ENCODE results near the gene ZMAT3.

Gene ZMAT3

GRCh38 chr3:179028408-179028807, 43.2 kb downstream of the ZMAT3 start:
- TF ChIP-seq, protein P1, sequence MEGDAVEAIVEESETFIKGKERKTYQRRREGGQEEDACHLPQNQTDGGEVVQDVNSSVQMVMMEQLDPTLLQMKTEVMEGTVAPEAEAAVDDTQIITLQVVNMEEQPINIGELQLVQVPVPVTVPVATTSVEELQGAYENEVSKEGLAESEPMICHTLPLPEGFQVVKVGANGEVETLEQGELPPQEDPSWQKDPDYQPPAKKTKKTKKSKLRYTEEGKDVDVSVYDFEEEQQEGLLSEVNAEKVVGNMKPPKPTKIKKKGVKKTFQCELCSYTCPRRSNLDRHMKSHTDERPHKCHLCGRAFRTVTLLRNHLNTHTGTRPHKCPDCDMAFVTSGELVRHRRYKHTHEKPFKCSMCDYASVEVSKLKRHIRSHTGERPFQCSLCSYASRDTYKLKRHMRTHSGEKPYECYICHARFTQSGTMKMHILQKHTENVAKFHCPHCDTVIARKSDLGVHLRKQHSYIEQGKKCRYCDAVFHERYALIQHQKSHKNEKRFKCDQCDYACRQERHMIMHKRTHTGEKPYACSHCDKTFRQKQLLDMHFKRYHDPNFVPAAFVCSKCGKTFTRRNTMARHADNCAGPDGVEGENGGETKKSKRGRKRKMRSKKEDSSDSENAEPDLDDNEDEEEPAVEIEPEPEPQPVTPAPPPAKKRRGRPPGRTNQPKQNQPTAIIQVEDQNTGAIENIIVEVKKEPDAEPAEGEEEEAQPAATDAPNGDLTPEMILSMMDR (IDR thresholded peaks at IDR 0.05; ENCODE audit: low read depth, low read length), result no peak
- DNase-seq (ENCODE audit: low read depth, low spot score), result no peak
- H3K4me3 ChIP-seq (ENCODE audit: low read depth, low read length), result no peak overlapping the region
- in situ Hi-C loops (cut with HindIII; ENCODE audit: low sequenced_read_pairs), result no loop called here

DNA sequence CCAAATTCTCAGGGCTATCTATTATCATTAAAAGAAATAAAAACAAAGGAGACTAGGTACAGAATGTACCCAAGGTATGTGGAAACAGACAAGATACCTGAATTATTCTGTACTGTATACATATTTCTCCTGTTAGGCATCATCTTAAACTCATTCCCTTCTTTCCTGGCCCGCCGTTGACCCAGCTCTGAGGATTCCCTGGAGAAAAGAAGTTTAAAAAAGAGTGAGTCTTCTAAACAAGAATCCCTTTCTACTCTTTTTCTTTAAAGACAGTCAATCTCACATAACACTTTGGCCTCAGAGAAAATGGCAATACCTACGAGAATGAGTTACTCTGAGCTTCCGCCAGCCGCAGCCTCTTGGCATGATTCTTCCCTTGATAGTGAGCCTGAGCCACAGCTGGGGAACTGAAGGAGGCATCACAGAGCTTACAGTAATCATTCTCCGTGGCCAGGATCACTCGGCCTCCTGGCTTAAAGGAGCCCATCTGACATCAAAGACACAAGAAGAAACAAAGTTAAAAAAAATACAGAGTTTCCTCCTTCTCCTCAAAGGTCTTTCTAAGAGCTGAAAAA, 44.2 kb downstream of the ZMAT3 start:
- TF ChIP-seq, protein P1 (IDR thresholded peaks at IDR 0.05; ENCODE audit: low read depth, low read length), result peak; percentile 22
- no peak overlapping the region for H3K4me3 ChIP-seq (ENCODE audit: low read depth, low read length)
- in situ Hi-C loops (cut with HindIII; ENCODE audit: low sequenced_read_pairs), result no loop called here
- DNase-seq (ENCODE audit: low read depth, low spot score), result peak; percentile 79

GRCh38 chr3:179026636-179027035, 45.0 kb downstream of the ZMAT3 start:
- in situ Hi-C loops (cut with HindIII; ENCODE audit: low sequenced_read_pairs), result no loop called here
- no peak overlapping the region for H3K4me3 ChIP-seq (ENCODE audit: low read depth, low read length)
- DNase-seq (ENCODE audit: low read depth, low spot score), result peak; percentile 68
- TF ChIP-seq, protein P1 (IDR thresholded peaks at IDR 0.05; ENCODE audit: low read depth, low read length), result no peak

DNA sequence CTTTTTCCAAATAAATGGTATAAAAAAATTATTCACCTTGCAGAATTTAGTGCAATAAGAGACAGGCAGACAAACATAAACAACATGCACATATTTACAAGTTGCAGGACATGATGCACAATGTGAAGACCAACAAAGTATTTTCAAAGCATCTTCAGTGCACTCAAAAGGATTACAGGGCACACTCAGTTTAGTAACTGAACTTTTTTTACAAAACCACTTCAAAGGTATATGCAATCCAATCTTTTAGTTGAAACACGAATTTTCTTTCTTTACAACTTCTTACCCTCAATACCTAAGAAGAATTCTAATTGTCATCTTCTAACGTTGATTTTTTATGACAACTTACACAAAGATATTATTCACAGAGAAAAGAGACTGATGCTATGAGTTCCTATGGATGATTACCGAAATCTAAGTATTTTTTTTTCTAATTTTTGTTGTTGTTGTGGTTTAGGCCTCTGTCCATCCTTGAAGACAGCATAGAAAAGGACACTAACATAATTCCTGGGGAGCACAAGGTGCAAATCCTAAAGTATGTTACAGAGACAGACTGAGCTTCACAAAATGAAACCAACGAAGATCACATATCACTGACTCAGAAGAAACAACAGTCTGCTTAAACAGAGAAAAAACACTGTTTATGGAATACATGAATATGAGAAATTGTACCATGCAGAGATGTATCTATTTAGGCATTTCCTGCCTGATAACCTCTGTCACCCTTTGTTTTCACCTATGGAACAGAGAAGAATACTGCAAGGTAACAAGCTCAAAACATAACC, 50.3 kb downstream of the ZMAT3 start:
- H3K4me3 ChIP-seq (ENCODE audit: low read depth, low read length), result no peak overlapping the region
- TF ChIP-seq, protein P1 (IDR thresholded peaks at IDR 0.05; ENCODE audit: low read depth, low read length), result no peak
- in situ Hi-C loops (cut with HindIII; ENCODE audit: low sequenced_read_pairs), result no loop called here
- no peak for DNase-seq (ENCODE audit: low read depth, low spot score)

GRCh38 chr3:179020112-179020511, 51.5 kb downstream of the ZMAT3 start:
- DNase-seq (ENCODE audit: low read depth, low spot score), result no peak
- TF ChIP-seq, protein P1 (IDR thresholded peaks at IDR 0.05; ENCODE audit: low read depth, low read length), result no peak
- H3K4me3 ChIP-seq (ENCODE audit: low read depth, low read length), result no peak overlapping the region
- in situ Hi-C loops (cut with HindIII; ENCODE audit: low sequenced_read_pairs), result no loop called here

DNA sequence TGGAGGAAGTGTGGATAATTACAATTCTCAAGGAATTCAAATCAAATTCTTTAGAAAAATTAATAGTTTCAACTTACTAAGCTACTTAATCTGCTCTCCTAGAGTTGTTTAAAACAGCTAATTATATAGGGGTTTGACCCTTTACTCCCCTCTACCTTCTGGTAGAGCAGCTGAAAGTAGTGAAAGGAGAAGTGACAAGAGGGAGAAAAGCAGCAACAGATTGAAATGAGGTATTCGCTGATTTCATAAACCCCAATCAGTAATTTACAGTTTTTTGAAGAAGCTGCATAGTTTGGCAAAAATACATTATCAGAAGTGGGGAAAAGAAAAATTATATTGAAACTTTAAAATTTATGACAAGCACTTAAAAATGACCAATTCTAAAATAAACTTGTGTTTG, 52.8 kb downstream of the ZMAT3 start:
- TF ChIP-seq, protein P1 (IDR thresholded peaks at IDR 0.05; ENCODE audit: low read depth, low read length), result no peak
- no peak for DNase-seq (ENCODE audit: low read depth, low spot score)
- in situ Hi-C loops (cut with HindIII; ENCODE audit: low sequenced_read_pairs), result no loop called here

More for the DNA sequence above, 52.8 kb downstream of the ZMAT3 start:
- H3K4me3 ChIP-seq (ENCODE audit: low read depth, low read length), result no peak overlapping the region

Measured in astrocyte of the spinal cord (primary cell).